Keratinocyte (primary cell): ENCODE data around the gene RANBP17. TPM values are rescaled to one million over a fixed set of nuclear protein-coding genes. Genes with fewer than 3 reads are reported as not detected.

Experiments used
- DNase-seq: peaks from one replicate; pipeline ENCODE4 v3.0.0-alpha.2; 2011; ENCODE audit warnings: low read depth, missing footprints, low spot score
- FAIRE-seq: peaks from 2 replicates; lab custom pipeline; 2011; peaks lifted over from hg19 to GRCh38; lab: Jason Lieb, UNC
- H2AFZ ChIP-seq: 2 replicates; pipeline ENCODE4 v1.6.0; 2012; ENCODE audit warnings: low read length, control low read depth, inconsistent platforms; ENCODE audit not compliant: control insufficient read depth
- H3K27ac ChIP-seq: 2 replicates; pipeline ENCODE4 v1.5.1; 2011; ENCODE audit warnings: low read length; ENCODE audit not compliant: control insufficient read depth, insufficient read depth
- H3K27me3 ChIP-seq: 3 replicates; pipeline ENCODE4 v1.6.0; 2011; ENCODE audit warnings: low read length; ENCODE audit not compliant: control insufficient read depth, insufficient read depth; ENCODE audit errors: extremely low read depth
- H3K36me3 ChIP-seq, 2 experiments: 2 replicates in 1 of 2; 3 replicates in 1 of 2; pipeline ENCODE4 v1.5.1; 2011; ENCODE audit warnings: low read length in 2 of 2, mild to moderate bottlenecking in 1 of 2; ENCODE audit not compliant: control insufficient read depth in 2 of 2, insufficient read depth in 2 of 2; ENCODE audit errors: extremely low read depth in 1 of 2
- H3K4me1 ChIP-seq: 3 replicates; pipeline ENCODE4 v1.5.1; 2011; ENCODE audit warnings: low read length; ENCODE audit not compliant: control insufficient read depth, insufficient read depth; ENCODE audit errors: extremely low read depth
- H3K4me2 ChIP-seq: 3 replicates; pipeline ENCODE4 v1.6.0; 2011; ENCODE audit warnings: low read depth, low read length; ENCODE audit not compliant: control insufficient read depth, insufficient read depth; ENCODE audit errors: extremely low read depth
- H3K4me3 ChIP-seq, 3 experiments: fragments of 200-600 bp in 1 of 3; sonication (generic) in 1 of 3; 2 replicates in 2 of 3; 3 replicates in 1 of 3; pipeline ENCODE4 v1.5.1; 2011 to 2016; ENCODE audit warnings: low read length in 3 of 3, mild to moderate bottlenecking in 3 of 3, control low read depth in 2 of 3, inconsistent platforms in 1 of 3, low read depth in 1 of 3, mixed read lengths in 1 of 3, mixed run types in 1 of 3, moderate library complexity in 1 of 3; ENCODE audit not compliant: control insufficient read depth in 2 of 3, insufficient read depth in 2 of 3; ENCODE audit errors: extremely low read depth in 1 of 3
- H3K79me2 ChIP-seq: 2 replicates; pipeline ENCODE4 v1.6.0; 2012; ENCODE audit warnings: low read length; ENCODE audit not compliant: control insufficient read depth, insufficient read depth
- H3K9ac ChIP-seq: 3 replicates; pipeline ENCODE4 v1.6.0; 2011; ENCODE audit warnings: low read length; ENCODE audit not compliant: control insufficient read depth, insufficient read depth; ENCODE audit errors: extremely low read depth
- H3K9me1 ChIP-seq: 3 replicates; pipeline ENCODE4 v1.6.0; 2011; ENCODE audit warnings: low read length; ENCODE audit not compliant: control insufficient read depth, insufficient read depth; ENCODE audit errors: extremely low read depth
- H3K9me3 ChIP-seq: 2 replicates; pipeline ENCODE4 v1.5.1; 2012; ENCODE audit warnings: low read depth, low read length; ENCODE audit not compliant: control insufficient read depth
- H4K20me1 ChIP-seq: 3 replicates; pipeline ENCODE4 v1.6.0; 2011; ENCODE audit warnings: low read length; ENCODE audit not compliant: control insufficient read depth, insufficient read depth; ENCODE audit errors: extremely low read depth
- EZH2 ChIP-seq: IDR thresholded peaks from one replicate; pipeline ENCODE4 v1.6.1; 2012; ENCODE audit warnings: inconsistent platforms, mild to moderate bottlenecking, low read length, moderate library complexity
- dilution Hi-C: fragments of 300-500 bp; cut with MboI; formaldehyde crosslinking; loops from one replicate; pipeline ENCODE4 v1.7.0; 2020; ENCODE audit warnings: low sequenced_read_pairs; ENCODE audit not compliant: extremely low pct_ligation_motif_present
- polyA plus RNA-seq, 5 experiments: library from polyadenylated mRNA; depleted of rRNA in 3 of 5; stranded (reverse) in 3 of 5; stranded (forward) in 1 of 5; unstranded in 1 of 5; fragments of >200 nt; gene quantifications; 1 replicate in 1 of 5; 2 replicates in 3 of 5; 3 replicates in 1 of 5; pipeline versions ENCODE4 v1.2.1 to v1.2.3, GENCODE V29; 2011 to 2012; ENCODE audit warnings: missing spikeins in 2 of 5, low read depth in 1 of 5, low replicate concordance in 1 of 5
- TF ChIP-seq, protein P1 (sequence below), 3 experiments: IDR thresholded peaks in 1 of 3; conservative IDR thresholded peaks in 1 of 3; optimal IDR thresholded peaks in 1 of 3; 2 replicates in 2 of 3; 3 replicates in 1 of 3; pipeline versions ENCODE3 to v1.5.1; 2011; ENCODE audit warnings: low read length in 3 of 3, mild to moderate bottlenecking in 3 of 3, moderate library complexity in 2 of 3, control low read depth in 1 of 3, inconsistent platforms in 1 of 3; ENCODE audit not compliant: insufficient read depth in 2 of 3; ENCODE audit errors: extremely low read depth in 1 of 3

RANBP17 gene
- polyA plus RNA-seq, 1 donor (not counting 4 experiments of a cell fraction or from before 2014, with no cell fraction given) = 0.97 TPM

DNA sequence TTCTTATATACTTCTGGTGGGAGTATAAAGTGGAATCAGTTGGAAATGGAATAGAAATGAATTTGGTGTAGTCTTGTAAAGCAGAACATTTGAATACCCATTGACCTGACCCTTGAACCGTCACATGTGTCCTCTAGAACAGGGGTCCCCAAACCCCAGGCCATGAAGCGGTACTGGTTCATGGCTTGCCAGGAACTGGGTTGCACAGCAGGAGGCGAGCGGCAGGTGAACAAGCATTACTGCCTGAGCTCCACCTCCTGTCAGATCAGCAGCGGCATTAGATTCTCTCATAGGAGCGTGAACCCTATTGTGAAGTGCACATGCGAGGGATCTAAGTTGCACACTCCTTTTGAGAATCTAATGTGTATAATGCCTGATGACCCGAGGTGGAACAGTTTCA, 80.0 kb downstream of the RANBP17 start:
- FAIRE-seq = no peak

DNA sequence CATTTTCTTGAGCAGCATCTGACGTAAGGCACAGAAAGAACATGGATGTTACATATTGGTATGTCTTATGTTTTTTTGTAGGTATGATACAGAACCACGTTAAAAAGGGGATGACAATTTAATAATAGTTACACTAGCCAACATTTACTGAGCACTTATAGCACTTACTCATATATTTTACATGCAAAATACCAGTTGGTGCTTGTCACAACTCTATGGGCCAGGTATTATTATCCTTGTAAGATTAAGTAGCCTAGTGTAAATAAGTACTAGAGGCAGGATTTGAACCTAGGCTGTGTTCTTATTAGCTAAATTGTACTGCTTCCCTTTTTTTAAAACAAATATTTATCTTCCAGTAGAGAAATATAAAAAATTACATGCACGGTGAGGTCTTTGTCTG, 83.5 kb downstream of the RANBP17 start:
- Histone ChIP-seq H3K9ac (no peak overlapping the region), H3K4me3 (no peak overlapping the region), H2AFZ (no peak overlapping the region), H3K36me3 (no peaks in the 10 kb centered on the region), H3K9me3 (no peaks in the 10 kb centered on the region), H3K4me1 (no peaks in the 10 kb centered on the region), H3K9me1 (no peaks in the 10 kb centered on the region), H3K79me2 (no peaks in the 10 kb centered on the region), H3K27me3 (no peaks in the 10 kb centered on the region), H4K20me1 (no peaks in the 10 kb centered on the region), H3K27ac (no peak overlapping the region), H3K4me2 (no peak overlapping the region)
- dilution Hi-C loops = no loop called here
- no peak for DNase-seq
- FAIRE-seq = no peak
- TF ChIP-seq EZH2 = no peak
- TF ChIP-seq, protein P1, sequence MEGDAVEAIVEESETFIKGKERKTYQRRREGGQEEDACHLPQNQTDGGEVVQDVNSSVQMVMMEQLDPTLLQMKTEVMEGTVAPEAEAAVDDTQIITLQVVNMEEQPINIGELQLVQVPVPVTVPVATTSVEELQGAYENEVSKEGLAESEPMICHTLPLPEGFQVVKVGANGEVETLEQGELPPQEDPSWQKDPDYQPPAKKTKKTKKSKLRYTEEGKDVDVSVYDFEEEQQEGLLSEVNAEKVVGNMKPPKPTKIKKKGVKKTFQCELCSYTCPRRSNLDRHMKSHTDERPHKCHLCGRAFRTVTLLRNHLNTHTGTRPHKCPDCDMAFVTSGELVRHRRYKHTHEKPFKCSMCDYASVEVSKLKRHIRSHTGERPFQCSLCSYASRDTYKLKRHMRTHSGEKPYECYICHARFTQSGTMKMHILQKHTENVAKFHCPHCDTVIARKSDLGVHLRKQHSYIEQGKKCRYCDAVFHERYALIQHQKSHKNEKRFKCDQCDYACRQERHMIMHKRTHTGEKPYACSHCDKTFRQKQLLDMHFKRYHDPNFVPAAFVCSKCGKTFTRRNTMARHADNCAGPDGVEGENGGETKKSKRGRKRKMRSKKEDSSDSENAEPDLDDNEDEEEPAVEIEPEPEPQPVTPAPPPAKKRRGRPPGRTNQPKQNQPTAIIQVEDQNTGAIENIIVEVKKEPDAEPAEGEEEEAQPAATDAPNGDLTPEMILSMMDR (optimal IDR thresholded peaks at IDR 0.05 in 1 of 3, IDR thresholded peaks at IDR 0.05 in 1 of 3, conservative IDR thresholded peaks at IDR 0.05 in 1 of 3; ENCODE audit: extremely low read depth in 1 of 3, insufficient read depth in 2 of 3, low read length in 3 of 3) = no peak

More for the DNA sequence above, 80.0 kb downstream of the RANBP17 start:
- H3K79me2 ChIP-seq = no peaks in the 10 kb centered on the region
- H3K4me1 ChIP-seq = no peaks in the 10 kb centered on the region
- no peak overlapping the region for H3K4me3 ChIP-seq
- no peaks in the 10 kb centered on the region for H3K9me3 ChIP-seq
- no peaks in the 10 kb centered on the region for H4K20me1 ChIP-seq
- dilution Hi-C loops = no loop called here
- no peak overlapping the region for H2AFZ ChIP-seq
- TF ChIP-seq, protein P1 (optimal IDR thresholded peaks at IDR 0.05 in 1 of 3, IDR thresholded peaks at IDR 0.05 in 1 of 3, conservative IDR thresholded peaks at IDR 0.05 in 1 of 3; ENCODE audit: extremely low read depth in 1 of 3, insufficient read depth in 2 of 3, low read length in 3 of 3) = no peak
- no peak for TF ChIP-seq EZH2
- no peak for DNase-seq
- no peaks in the 10 kb centered on the region for H3K36me3 ChIP-seq
- H3K9ac ChIP-seq = no peak overlapping the region
- no peak overlapping the region for H3K4me2 ChIP-seq
- no peaks in the 10 kb centered on the region for H3K9me1 ChIP-seq
- H3K27me3 ChIP-seq = no peaks in the 10 kb centered on the region
- no peak overlapping the region for H3K27ac ChIP-seq
